ENCODE measurements around the gene SPNS3.

SPNS3 gene

GRCh38 chr17:4427505-4427904 lies 6.2 kb upstream of the SPNS3 start:
- DNase-seq = no peak

DNA sequence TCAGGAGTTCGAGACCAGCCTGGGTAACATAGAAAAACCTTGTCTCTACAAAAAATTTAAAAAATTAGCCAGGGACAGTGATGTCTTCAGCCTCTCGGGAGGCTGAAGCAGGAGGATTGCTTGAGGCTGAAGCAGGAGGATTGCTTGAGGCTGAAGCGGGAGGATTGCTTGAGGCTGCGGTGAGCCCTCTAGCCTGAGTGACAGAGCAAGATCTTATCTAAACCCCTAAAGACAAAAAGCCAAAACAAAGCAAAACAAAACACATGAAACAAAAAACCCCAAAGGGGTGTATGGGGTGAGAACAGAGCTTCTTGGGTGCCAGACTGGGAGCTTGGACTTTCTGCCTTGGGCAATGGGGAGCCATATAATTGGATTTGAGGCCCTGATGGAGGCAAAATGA lies 2.6 kb downstream of the SPNS3 start:
- DNase-seq = no peak

GRCh38 chr17:4436846-4437245 lies 3.1 kb downstream of the SPNS3 start:
- no peak for DNase-seq

DNA sequence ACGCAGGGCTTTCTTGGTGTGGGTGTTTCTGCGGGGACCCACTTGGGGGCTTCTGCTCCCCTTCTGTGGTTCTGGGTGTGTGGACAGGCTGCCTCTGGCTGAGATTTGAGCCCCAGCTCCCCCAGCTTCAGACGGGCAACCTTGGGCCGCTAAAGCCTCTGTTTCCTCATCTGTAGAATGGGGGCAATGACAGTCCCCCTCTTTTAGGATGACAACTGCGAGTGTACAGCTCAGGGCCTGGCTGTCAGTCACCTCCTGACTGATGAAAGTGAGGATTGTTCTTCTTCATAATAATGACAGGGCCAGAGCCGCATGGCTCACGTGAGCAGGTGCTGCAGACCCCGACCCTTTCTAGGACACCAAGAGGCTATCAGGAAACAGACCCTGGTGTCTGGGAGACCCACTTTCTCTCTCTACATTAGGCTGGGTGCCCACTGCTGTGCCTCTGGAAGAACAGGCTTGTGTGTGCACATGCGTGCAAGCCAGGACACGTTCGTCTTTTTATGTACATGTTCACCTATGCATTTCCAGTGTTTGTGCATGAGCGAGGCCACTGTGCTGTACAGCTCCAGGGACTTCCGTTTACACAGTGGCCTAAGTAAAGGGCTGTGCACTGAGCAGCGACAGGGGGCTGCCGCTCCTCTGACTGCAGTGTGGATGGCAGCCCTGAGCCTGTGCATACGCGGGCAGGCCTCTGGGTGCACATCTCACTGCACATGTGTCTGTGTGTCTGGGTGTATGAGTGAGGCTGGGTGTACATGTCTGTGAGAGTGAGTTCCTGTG lies 4.6 kb downstream of the SPNS3 start:
- no peak for DNase-seq

DNA sequence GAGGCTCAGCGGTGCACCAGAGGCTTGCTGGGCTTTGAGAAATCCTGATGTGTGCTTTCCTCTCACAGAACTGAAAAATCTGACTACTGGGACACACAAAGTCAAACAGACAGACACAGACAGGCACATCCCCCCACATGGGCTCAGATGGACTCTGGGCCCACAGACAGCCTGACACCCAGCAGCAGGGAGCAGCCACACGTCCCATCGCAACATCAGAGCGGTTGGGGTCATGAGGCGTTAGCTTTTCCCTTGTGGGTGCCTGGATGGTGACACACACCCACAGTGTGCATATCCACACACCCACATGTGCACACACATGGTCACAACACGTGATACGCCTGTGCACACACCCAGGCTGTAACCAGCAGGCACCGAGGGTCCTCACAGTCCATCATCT lies 6.3 kb downstream of the SPNS3 start:
- no peak for DNase-seq

- DNase-seq = no peak
Observed at GRCh38 chr17:4440690-4441686, 7.2 kb downstream of the SPNS3 start.

DNA sequence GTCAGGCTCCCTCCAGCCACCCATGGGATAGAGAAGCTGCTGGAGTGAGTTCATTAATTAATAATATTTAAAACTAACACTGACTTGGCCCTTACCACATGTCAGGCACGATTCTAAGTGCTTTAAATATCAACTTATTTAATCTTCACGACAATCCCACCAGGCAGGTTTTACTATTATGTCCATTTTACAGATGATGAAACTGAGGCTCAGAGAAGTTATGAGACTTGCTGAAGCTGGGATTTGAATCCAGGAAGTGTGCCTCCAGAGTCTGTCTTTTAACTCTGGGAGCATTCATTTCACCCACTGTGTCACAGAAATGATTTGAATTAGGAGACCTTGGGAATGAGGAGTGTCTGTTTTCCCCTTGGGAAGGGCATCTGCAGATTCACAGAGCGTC lies 8.8 kb downstream of the SPNS3 start:
- no peak for DNase-seq

DNA sequence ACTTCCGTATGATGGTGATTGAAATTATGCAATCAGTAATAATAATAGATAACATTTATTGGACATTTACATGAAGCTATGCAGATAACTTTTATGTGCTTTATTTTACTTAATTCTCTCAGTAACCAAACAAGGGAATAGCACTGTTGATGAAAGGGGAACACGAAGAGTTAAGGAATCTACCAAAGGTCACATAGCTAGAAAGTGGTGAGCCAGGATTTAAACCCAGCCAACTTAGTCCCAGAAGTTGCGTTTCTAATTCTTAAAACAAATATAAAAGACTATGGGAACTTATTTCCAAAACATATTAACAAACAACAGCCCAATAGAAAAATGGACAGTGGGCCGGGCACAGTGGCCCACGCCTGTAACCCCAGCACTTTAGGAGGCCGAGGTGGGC lies 9.7 kb downstream of the SPNS3 start:
- no peak for DNase-seq

DNA sequence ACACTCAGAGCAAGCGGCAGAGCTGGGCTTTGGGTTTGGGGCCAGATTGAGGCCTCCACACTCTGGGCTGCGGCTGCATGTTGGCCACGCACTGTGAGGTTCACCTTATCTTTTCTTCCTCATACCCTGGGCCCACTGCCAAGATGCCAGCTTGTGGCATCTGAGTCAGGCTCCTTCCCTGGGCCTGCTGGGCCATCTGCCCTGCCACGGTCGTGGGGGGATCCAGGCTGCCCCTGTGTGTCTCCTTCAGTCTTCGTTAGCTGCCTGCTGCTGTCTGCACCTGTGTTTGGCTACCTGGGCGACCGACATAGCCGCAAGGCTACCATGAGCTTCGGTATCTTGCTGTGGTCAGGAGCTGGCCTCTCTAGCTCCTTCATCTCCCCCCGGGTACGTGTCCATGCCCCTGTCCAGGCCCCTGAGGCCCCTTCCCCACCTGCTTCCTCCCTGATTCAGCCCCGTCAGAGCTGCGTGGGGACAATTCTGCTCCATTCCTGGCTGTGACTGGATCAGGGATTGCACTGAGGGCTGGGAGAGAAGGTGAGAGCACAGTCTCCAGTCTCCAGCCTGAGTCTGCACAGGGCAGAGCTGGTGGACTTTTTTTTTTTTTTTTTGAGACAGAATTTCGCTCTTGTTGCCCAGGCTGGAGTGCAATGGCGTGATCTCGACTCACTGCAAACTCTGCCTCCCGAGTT lies 11.2 kb downstream of the SPNS3 start:
- DNase-seq = no peak

GRCh38 chr17:4445731-4446130 lies 12.0 kb downstream of the SPNS3 start:
- no peak for DNase-seq

DNA sequence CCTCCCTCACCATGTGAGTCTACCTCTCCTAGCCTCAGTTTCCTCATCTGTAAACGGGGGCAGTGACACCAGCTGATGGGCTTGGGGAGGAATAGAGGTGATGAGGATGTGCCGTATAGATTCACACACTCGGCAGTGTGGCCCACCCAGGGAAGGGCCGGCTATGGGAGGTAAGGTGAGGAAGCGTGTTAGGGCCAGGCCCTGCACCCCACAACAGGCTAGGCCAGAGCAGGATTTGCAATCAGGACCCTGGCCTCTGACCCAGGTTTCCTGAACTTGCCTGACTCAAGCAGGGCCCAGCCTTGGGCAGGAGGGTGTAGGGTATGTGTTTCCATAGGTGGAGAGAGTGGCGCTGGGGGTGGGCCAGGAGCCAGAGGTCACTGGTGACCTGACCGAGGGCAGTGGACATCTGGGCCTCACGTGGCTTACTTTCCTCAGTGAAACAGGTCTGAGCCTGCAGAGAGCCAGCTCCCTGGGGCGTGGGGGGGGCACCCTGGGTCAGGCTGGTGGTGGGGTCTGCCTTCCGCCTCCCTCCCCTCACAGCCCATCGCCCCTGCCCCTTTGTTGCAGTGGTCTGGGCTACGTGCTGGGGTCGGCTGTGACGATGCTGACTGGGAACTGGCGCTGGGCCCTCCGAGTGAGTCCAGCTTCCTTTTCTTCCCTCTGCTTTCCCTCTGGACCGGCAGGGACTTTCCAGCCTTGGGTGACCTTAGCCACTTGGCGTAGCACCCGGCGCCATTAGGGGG lies 12.8 kb downstream of the SPNS3 start:
- DNase-seq = no peak

GRCh38 chr17:4448197-4448980 lies 14.6 kb downstream of the SPNS3 start:
- DNase-seq = no peak

- DNase-seq = no peak
Observed at GRCh38 chr17:4449736-4450135, 16.0 kb downstream of the SPNS3 start.

GRCh38 chr17:4450710-4451316 lies 17.1 kb downstream of the SPNS3 start:
- no peak for DNase-seq

GRCh38 chr17:4453812-4454591 lies 20.3 kb downstream of the SPNS3 start:
- no peak for DNase-seq

GRCh38 chr17:4460661-4461060 lies 26.9 kb downstream of the SPNS3 start:
- no peak for DNase-seq

- no peak for DNase-seq
Observed at GRCh38 chr17:4463818-4464476, 30.2 kb downstream of the SPNS3 start.

GRCh38 chr17:4465786-4466185 lies 32.0 kb downstream of the SPNS3 start:
- no peak for DNase-seq

GRCh38 chr17:4467287-4467686 lies 33.5 kb downstream of the SPNS3 start:
- DNase-seq = no peak

- no peak for DNase-seq
Observed at GRCh38 chr17:4469552-4469951, 35.8 kb downstream of the SPNS3 start.

All from right hindlimb (tissue), 1 donor.